NCI-H460 (cell line): Measurements from ENCODE around the gene TCP11L1. TPM values are rescaled to one million over a fixed set of nuclear protein-coding genes. Genes with fewer than 3 reads are reported as not detected.

Experiments
- DNase-seq: peaks from one replicate; pipeline ENCODE4 v3.0.0-alpha.2; 2016; ENCODE audit warnings: low read depth; ENCODE audit errors: extremely low read depth
- polyA plus RNA-seq: library from polyadenylated mRNA; depleted of rRNA; stranded (reverse); fragments of >200 nt; gene quantifications from 2 replicates; pipeline ENCODE4 v1.2.3, GENCODE V29; 2014; cell fraction: nucleus; rRNA removed
- total RNA-seq: library from RNA; depleted of rRNA; stranded (reverse); fragments of >200 nt; shearing (Covaris generic); gene quantifications from 2 replicates; pipeline ENCODE4 v1.2.3, GENCODE V29; 2014; rRNA removed

TCP11L1 gene, protein sequence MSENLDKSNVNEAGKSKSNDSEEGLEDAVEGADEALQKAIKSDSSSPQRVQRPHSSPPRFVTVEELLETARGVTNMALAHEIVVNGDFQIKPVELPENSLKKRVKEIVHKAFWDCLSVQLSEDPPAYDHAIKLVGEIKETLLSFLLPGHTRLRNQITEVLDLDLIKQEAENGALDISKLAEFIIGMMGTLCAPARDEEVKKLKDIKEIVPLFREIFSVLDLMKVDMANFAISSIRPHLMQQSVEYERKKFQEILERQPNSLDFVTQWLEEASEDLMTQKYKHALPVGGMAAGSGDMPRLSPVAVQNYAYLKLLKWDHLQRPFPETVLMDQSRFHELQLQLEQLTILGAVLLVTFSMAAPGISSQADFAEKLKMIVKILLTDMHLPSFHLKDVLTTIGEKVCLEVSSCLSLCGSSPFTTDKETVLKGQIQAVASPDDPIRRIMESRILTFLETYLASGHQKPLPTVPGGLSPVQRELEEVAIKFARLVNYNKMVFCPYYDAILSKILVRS
- 14.1 and 14.3 TPM in 2 replicates for total RNA-seq
- 3.7 and 4.8 TPM in 2 replicates for polyA plus RNA-seq

GRCh38 chr11:33039274-33040032, at the start of gene TCP11L1:
TCP11L1 (plus strand) TSS chr11:33039572; CDS start chr11:33043774, 4,202 bp downstream.
- peak; percentile 36 for DNase-seq

GRCh38 chr11:32990481-32990880, 48.9 kb upstream of the TCP11L1 start:
- no peak for DNase-seq

DNA sequence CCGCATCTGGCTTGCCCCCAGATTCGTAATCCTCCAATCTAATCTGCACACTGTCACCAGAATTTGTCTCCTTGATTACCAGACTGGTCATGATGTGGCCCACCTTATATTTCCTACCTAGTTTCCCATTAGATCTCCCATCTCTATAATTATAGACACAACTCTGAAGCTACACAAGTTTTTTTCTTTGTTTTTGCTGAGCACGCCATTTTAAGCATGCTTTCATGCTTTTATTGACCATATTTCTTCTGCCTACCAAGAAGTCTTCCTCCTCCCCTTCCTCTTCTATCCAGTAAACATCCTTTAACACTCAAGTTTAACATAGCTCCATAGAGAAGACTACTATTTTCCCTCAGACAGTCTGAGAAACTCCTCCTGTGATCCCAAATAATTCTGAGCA, 47.9 kb upstream of the TCP11L1 start:
- DNase-seq = no peak

GRCh38 chr11:32991898-32992297, 47.5 kb upstream of the TCP11L1 start:
- DNase-seq = no peak

- DNase-seq = no peak
Observed at GRCh38 chr11:33000181-33000580, 39.2 kb upstream of the TCP11L1 start.

GRCh38 chr11:33001281-33001680, 38.1 kb upstream of the TCP11L1 start:
- DNase-seq = no peak

DNA sequence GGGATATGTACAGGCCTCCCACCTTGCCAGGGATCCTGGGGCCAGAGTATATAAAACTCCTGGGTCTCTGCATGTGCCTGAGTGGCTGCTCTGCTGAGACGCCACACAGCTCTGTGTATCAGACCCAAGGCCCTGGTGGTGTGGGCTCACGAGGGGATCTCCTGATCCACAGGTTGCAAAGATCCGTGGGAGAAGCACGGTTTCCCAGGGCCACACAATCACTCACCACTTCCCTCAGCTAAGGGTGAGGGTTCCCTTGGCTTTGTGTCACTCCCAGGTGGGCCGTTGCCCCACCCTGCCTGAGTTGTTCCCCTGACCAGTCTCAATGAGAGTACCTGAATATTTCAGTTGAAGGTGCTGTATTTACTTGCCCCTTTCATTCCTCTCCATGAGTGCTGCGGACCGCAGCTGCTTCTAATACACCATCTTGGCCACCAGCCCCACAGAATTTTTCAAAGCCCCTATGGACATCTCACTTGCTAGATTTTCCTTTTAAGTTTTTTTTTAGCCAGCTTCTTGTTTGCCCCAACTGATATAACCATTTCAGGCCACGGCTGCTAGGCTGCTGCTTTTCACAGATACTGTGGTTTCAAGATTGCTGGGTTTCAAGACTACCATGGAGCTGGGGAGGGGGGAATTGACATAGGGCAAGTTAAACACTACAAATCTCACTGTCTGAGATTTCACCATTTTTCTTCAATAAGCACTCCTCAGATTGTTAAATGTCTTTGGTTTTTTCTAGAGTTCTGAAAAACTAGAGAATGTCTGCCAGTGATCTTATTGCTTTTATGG, 37.4 kb upstream of the TCP11L1 start:
- DNase-seq = no peak

- DNase-seq = no peak
Observed at GRCh38 chr11:33005175-33005574, 34.2 kb upstream of the TCP11L1 start.

DNA sequence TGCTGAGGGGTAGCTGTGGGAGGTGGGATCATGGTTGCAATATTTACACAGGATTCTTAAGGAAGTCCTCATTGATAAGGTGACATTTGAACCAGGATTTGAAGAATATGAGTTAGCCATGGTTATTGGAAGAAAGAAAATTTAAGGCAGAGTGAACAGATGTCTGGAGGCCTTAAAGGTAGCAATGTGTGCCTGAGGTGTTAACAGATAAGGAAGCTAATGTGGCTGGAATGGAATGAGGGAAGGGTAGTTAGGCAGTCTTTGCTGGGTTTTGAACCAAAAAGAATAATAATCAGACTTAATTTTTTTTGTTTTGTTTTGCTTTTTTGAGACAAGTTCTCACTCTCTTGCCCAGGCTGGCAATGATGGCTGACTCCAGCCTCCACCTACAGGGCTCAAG, 33.4 kb upstream of the TCP11L1 start:
- DNase-seq = no peak

DNA sequence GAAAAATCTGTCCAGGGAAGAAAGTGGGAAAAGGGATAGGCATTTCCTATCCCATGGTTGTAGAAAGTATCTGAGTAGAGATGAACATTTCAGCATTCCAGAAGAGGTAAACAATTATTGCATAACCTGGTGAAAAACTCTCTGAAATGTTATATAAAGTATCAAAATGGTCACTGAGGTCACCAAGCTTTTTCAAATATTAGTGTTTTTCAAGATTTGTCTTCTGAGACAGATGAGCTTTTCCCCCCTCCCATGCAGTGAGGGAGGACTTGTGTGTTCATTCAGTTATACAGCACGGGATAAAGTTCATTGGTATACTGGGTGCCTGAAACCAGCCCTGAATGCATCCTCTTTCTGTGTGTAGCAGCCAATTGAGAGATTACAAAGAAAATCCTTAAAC, 25.6 kb upstream of the TCP11L1 start:
- no peak for DNase-seq

- peak; percentile 42 for DNase-seq
Observed at GRCh38 chr11:33015621-33016551, 23.5 kb upstream of the TCP11L1 start, which contains the start of gene DEPDC7. DEPDC7 (plus strand) TSS chr11:33015878; CDS start chr11:33015956, 78 bp downstream.

DNA sequence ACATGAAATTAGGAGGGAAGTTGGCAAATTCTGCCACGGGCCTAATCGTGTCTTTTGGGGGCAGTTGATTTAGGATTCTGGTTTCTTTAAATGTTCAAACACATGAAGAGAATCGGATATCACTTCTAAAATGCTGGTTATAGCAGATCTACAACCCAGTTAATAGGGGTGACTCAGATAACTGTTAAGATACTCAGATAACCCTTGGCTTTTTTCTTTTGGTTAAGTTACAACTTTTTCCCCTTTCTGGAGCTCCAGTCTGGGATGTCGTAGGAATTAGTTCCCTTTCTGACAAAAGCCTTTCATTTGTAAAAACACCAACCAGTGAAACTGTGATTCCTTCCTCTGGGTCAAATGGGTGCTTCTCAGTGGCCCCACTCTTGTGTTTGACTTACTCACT, 22.7 kb upstream of the TCP11L1 start:
- DNase-seq = no peak

DNA sequence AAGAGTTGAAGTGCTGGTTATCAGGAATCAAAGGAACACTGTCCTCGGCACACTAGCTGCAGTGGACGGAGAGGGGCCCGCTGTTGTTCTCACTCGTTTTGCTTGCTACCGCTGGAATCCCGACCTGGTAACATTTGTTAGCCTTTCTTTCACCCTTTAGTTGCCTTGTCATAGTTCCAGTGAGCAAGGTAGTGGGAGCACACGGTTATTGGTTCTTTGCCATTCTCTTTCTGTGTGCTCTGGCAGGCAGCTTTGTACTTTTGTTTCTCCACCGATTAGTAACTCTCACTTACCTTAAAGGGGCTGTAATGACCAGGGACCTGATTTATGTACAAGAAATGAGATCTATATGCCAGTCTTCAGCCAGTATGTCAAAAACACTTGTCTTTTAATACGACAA, 21.9 kb upstream of the TCP11L1 start:
- DNase-seq = no peak

DNA sequence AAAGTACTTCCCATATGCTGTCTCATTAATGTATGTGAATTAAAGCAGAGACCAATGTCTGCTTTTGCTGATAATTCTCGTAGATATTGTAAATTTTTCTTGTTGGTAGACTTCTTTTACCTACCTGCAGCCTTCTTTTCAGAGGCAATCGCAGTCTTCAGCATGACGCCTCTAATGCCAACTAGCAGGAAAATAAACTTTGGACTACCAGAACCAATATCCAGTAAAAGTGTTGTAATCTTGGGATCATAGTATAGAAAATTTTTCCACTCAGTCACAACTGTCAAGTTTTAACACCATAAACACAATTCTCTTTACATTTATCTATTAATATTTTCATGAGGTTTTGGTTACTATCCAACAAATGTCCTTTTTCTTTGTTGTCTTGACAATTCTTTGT, 21.4 kb upstream of the TCP11L1 start:
- no peak for DNase-seq

GRCh38 chr11:33018840-33019239, 20.5 kb upstream of the TCP11L1 start:
- no peak for DNase-seq

DNA sequence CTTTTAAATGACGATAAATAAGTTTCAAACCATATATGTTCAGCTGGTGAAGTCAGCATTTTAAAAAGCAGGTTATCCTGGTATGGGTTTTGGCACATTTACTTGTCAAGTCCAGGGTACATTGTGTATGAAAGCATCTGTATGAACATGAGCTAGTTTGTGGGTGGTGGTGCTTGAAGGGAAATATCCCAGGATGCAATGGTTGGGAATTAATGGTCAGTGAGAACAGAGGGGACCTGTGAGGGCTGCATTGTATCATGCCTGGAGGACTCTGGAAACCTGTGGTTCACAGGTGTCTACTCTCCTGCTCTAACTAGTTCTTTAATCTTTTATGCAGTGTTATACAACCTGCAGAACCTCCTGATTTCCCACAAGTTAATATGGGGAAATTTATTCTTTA, 17.9 kb upstream of the TCP11L1 start:
- DNase-seq = no peak

DNA sequence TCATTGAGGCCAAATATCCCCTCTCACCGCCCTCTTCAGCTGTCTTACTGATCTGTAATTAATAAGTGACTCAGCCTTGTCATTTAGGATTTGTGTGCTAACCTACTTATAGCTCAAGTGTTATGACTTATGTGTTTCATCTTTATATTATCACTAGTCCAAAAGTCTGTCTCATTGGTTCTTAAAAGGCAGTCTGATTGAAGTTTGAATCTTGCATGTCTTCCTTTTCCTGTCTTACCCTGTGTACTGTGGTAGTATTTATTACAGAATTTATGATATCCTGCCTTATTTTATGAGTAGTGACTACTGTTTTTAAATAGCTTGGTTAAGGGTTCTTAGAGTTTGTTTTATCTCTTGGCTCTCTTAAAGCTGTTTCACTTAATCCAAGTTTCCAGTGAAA, 17.4 kb upstream of the TCP11L1 start:
- no peak for DNase-seq

- DNase-seq = no peak
Observed at GRCh38 chr11:33025339-33025722, 14.0 kb upstream of the TCP11L1 start.

DNA sequence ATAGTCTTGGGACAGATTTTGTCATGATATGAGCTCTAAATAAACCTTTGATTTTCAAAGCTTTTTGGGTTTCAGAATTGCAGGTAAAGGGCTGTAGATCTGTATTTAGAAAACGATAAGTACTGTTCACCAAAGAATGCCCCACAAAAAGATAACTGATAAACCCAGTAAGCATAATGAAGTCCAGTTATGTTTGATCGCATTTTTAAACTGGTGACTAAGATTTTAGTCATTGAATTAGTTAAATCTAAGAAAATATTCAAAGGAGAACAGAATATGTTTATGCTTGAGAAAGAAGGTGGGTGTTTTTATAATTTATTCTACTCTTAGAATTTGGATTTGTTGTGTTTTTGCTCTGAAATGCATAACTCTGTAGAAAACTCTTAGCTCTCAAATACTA, 12.1 kb upstream of the TCP11L1 start:
- no peak for DNase-seq
